ENCODE measurements around the gene RNU7-1. TPM values are rescaled to one million over a fixed set of nuclear protein-coding genes. Genes with fewer than 3 reads are reported as not detected.

The RNU7-1 gene
- total RNA-seq, 6 donors from 2014 or later, result not detected

- H3K4me3 ChIP-seq, result no peak overlapping the region
- peaks cover 65 to 93% (median 72%) of the 10 kb centered on the region in 4 donors for H3K36me3 ChIP-seq
- DNase-seq, result no peak
- peaks cover 0 to 41% (median 28%) of the 10 kb centered on the region in 4 donors for H3K4me1 ChIP-seq
- ATAC-seq (ENCODE audit: low FRiP score in 2 of 2), result peak; percentile 18 to 56
- H3K9me3 ChIP-seq, result no peaks in the 10 kb centered on the region
- peak overlapping the region; percentile 58 to 79 (median 66) for H3K27ac ChIP-seq
- H3K27me3 ChIP-seq, result no peaks in the 10 kb centered on the region
- WGBS, 2 donors, result 67 to 81% methylated on average over 6 of the region's 6 CpGs
- no peak for TF ChIP-seq POLR2A (IDR thresholded peaks at IDR 0.05)
- TF ChIP-seq EP300 (IDR thresholded peaks at IDR 0.05), result no peak
- TF ChIP-seq CTCF (IDR thresholded peaks at IDR 0.05), result no peak
- no peak for TF ChIP-seq POLR2AphosphoS5 (IDR thresholded peaks at IDR 0.05)
Measured at GRCh38 chr12:6979021-6979420, 35.4 kb downstream of the RNU7-1 start.

- H3K4me1 ChIP-seq, result peaks cover 0 to 41% (median 28%) of the 10 kb centered on the region in 4 donors
- H3K27ac ChIP-seq, result peak overlapping the region; percentile 58 to 79 (median 66)
- no peak overlapping the region for H3K4me3 ChIP-seq
- no peaks in the 10 kb centered on the region for H3K27me3 ChIP-seq
- DNase-seq, result no peak
- no peak for ATAC-seq (ENCODE audit: low FRiP score in 2 of 2)
- H3K9me3 ChIP-seq, result no peaks in the 10 kb centered on the region
- WGBS, 2 donors, result 70 to 83% methylated on average over 3 of the region's 3 CpGs
- TF ChIP-seq POLR2AphosphoS5 (IDR thresholded peaks at IDR 0.05) (no peak), POLR2A (IDR thresholded peaks at IDR 0.05) (no peak), EP300 (IDR thresholded peaks at IDR 0.05) (no peak), CTCF (IDR thresholded peaks at IDR 0.05) (no peak)
- peaks cover 62 to 93% (median 70%) of the 10 kb centered on the region in 4 donors for H3K36me3 ChIP-seq
Measured at GRCh38 chr12:6979453-6979852, 35.8 kb downstream of the RNU7-1 start.

GRCh38 chr12:6980075-6980474, 36.5 kb downstream of the RNU7-1 start:
- H3K27ac ChIP-seq, result peak overlapping the region; percentile 50 to 69 (median 64)

GRCh38 chr12:6980740-6981139, 37.1 kb downstream of the RNU7-1 start:
- peaks cover 53 to 82% (median 59%) of the 10 kb centered on the region in 4 donors for H3K36me3 ChIP-seq
- ATAC-seq (ENCODE audit: low FRiP score in 2 of 2) (peak in 1 of 2 donors; percentile 50), DNase-seq (peak in 1 of 2 donors; percentile 74)
- H3K27me3 ChIP-seq, result no peaks in the 10 kb centered on the region
- H3K4me3 ChIP-seq, result no peak overlapping the region
- H3K9me3 ChIP-seq, result no peaks in the 10 kb centered on the region
- peak overlapping the region; percentile 50 to 69 (median 64) for H3K27ac ChIP-seq
- TF ChIP-seq POLR2AphosphoS5 (IDR thresholded peaks at IDR 0.05), result peak in 1 of 2 donors; percentile 8
- TF ChIP-seq POLR2A (IDR thresholded peaks at IDR 0.05), result no peak
- peaks cover 0 to 41% (median 28%) of the 10 kb centered on the region in 4 donors for H3K4me1 ChIP-seq

More at GRCh38 chr12:6980075-6980474, 36.5 kb downstream of the RNU7-1 start:
- Histone ChIP-seq H3K27me3 (no peaks in the 10 kb centered on the region), H3K9me3 (no peaks in the 10 kb centered on the region), H3K4me3 (no peak overlapping the region), H3K4me1 (peaks cover 0 to 41% (median 28%) of the 10 kb centered on the region in 4 donors), H3K36me3 (peaks cover 60 to 89% (median 65%) of the 10 kb centered on the region in 4 donors)
- TF ChIP-seq EP300 (IDR thresholded peaks at IDR 0.05) (no peak), CTCF (IDR thresholded peaks at IDR 0.05) (no peak), POLR2AphosphoS5 (IDR thresholded peaks at IDR 0.05) (no peak), POLR2A (IDR thresholded peaks at IDR 0.05) (no peak)
- DNase-seq (no peak), ATAC-seq (ENCODE audit: low FRiP score in 2 of 2) (no peak)
- 93 to 100% methylated on average over 4 of the region's 4 CpGs for WGBS, 2 donors

GRCh38 chr12:6981152-6982052, 37.8 kb downstream of the RNU7-1 start:
- peaks cover 47 to 80% (median 52%) of the 10 kb centered on the region in 4 donors for H3K36me3 ChIP-seq
- DNase-seq (no peak), ATAC-seq (ENCODE audit: low FRiP score in 2 of 2) (no peak)
- H3K9me3 ChIP-seq, result no peaks in the 10 kb centered on the region
- WGBS, 2 donors, result 84 to 92% methylated on average over 10 of the region's 10 CpGs
- H3K4me1 ChIP-seq, result peaks cover 0 to 41% (median 28%) of the 10 kb centered on the region in 4 donors
- H3K27me3 ChIP-seq, result no peaks in the 10 kb centered on the region
- peak overlapping the region in 3 of 4 donors; percentile 20 to 46 (median 35) for H3K27ac ChIP-seq
- H3K4me3 ChIP-seq, result no peak overlapping the region
- TF ChIP-seq POLR2A (IDR thresholded peaks at IDR 0.05) (no peak), EP300 (IDR thresholded peaks at IDR 0.05) (no peak), CTCF (IDR thresholded peaks at IDR 0.05) (no peak), POLR2AphosphoS5 (IDR thresholded peaks at IDR 0.05) (no peak)

Measured in upper lobe of left lung (tissue), 6 donors.